ENCODE data around the gene TEX55.

Gene TEX55

DNA sequence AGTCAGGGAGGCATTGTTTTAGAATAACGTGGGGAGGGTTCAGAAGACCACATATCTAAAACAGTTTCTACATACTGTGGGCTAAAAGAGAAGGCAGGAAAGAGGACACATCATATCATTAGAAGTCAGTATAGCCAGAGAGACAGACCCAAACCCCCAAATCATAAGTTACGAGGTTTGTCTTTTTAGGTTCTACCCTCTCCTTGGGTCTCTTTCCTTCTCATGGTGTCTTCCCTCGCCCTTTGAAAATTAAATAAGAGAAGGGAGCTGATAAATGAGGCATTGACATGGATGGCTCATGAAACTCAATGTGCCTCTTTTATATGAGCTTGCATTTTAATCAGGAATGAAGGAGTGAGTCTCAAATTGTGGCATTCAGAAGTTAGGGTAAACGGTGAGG lies 30.8 kb downstream of the TEX55 start:
- no peak overlapping the region for H4K8ac ChIP-seq (ENCODE audit: low read depth, low read length)
- H2BK120ac ChIP-seq (ENCODE audit: low read depth, low read length) = no peak overlapping the region
- H3K14ac ChIP-seq (ENCODE audit: low read length) = no peak overlapping the region
- WGBS, 2 donors (ENCODE audit: extremely low coverage in 2 of 2, insufficient read length in 2 of 2, insufficient replicate concordance in 1 of 2) = no CpG with 5 or more reads among the region's 4 CpGs
- H3K9me3 ChIP-seq (replicated peaks in 1 of 2; ENCODE audit: control insufficient read depth in 2 of 2, insufficient read depth in 1 of 2, low read depth in 1 of 2, low read length in 2 of 2) = no peaks in the 10 kb centered on the region
- H2AFZ ChIP-seq (ENCODE audit: low read length) = no peak overlapping the region
- H3K23ac ChIP-seq (ENCODE audit: low read depth, low read length, poor library complexity) = no peak overlapping the region
- no peak overlapping the region for H3K4ac ChIP-seq (ENCODE audit: low read length)
- no peak overlapping the region for H3K9ac ChIP-seq (ENCODE audit: low read depth, low read length, poor library complexity)
- no peak overlapping the region for H4K91ac ChIP-seq (ENCODE audit: low read depth, low read length, poor library complexity)
- no peak overlapping the region for H3K4me3 ChIP-seq (ENCODE audit: low read length in 2 of 2)
- H3K27ac ChIP-seq (replicated peaks; ENCODE audit: low read length) = no peak overlapping the region
- H3K18ac ChIP-seq (ENCODE audit: low read length) = no peak overlapping the region
- no peak overlapping the region for H2BK5ac ChIP-seq (ENCODE audit: low read length)
- no peak for DNase-seq (ENCODE audit: low spot score)
- no peaks in the 10 kb centered on the region for H3K36me3 ChIP-seq (replicated peaks in 1 of 2; ENCODE audit: control insufficient read depth in 2 of 2, insufficient read depth in 2 of 2, low read length in 2 of 2)
- no peak overlapping the region for H2BK12ac ChIP-seq (ENCODE audit: low read length)
- H3K79me1 ChIP-seq (ENCODE audit: low read depth, low read length) = no peaks in the 10 kb centered on the region
- H2AK5ac ChIP-seq (ENCODE audit: low read depth, low read length) = no peak overlapping the region
- H3K27me3 ChIP-seq (ENCODE audit: control insufficient read depth in 3 of 3, insufficient read depth in 3 of 3, low read depth in 1 of 3, low read length in 3 of 3) = peaks cover 0 to 30% (median 0%) of the 10 kb centered on the region in 3 experiments
- no peak overlapping the region for H3K4me2 ChIP-seq (ENCODE audit: insufficient read depth, low read length, poor library complexity, severe bottlenecking)
- H2BK15ac ChIP-seq (ENCODE audit: low read length) = no peak overlapping the region
- H3K4me1 ChIP-seq (ENCODE audit: control insufficient read depth in 2 of 2, insufficient read depth in 1 of 2, low read depth in 1 of 2, low read length in 2 of 2) = no peaks in the 10 kb centered on the region

DNA sequence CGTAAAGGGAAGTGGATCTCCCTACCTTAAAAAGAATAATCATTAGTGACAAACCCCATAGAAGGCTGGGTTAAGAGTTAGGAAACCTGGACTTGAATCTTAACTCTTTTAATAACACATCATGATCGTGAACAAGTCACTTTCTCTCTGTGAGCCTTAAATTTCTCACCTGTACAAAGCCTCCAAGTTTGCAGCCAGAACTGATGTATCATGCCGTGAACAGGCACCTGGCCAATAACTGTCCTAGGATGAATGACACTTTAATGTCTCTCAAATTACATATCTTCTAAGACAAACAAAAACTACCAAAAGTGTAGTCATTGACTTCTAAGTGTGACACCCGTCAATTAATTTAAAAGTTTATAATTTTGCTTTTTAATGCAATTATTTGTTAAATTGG lies 31.4 kb downstream of the TEX55 start:
- Histone ChIP-seq H4K8ac (ENCODE audit: low read depth, low read length) (no peak overlapping the region), H3K4me1 (ENCODE audit: control insufficient read depth in 2 of 2, insufficient read depth in 1 of 2, low read depth in 1 of 2, low read length in 2 of 2) (no peaks in the 10 kb centered on the region), H2BK5ac (ENCODE audit: low read length) (no peak overlapping the region), H2AK5ac (ENCODE audit: low read depth, low read length) (no peak overlapping the region), H2BK120ac (ENCODE audit: low read depth, low read length) (no peak overlapping the region), H3K9ac (ENCODE audit: low read depth, low read length, poor library complexity) (no peak overlapping the region), H4K91ac (ENCODE audit: low read depth, low read length, poor library complexity) (no peak overlapping the region), H3K36me3 (replicated peaks in 1 of 2; ENCODE audit: control insufficient read depth in 2 of 2, insufficient read depth in 2 of 2, low read length in 2 of 2) (no peaks in the 10 kb centered on the region), H3K4me3 (ENCODE audit: low read length in 2 of 2) (no peak overlapping the region), H3K4me2 (ENCODE audit: insufficient read depth, low read length, poor library complexity, severe bottlenecking) (no peak overlapping the region), H3K23ac (ENCODE audit: low read depth, low read length, poor library complexity) (no peak overlapping the region), H2BK12ac (ENCODE audit: low read length) (no peak overlapping the region), H3K14ac (ENCODE audit: low read length) (no peak overlapping the region), H3K27me3 (ENCODE audit: control insufficient read depth in 3 of 3, insufficient read depth in 3 of 3, low read depth in 1 of 3, low read length in 3 of 3) (peaks cover 0 to 27% (median 0%) of the 10 kb centered on the region in 3 experiments), H2AFZ (ENCODE audit: low read length) (no peak overlapping the region), H3K9me3 (replicated peaks in 1 of 2; ENCODE audit: control insufficient read depth in 2 of 2, insufficient read depth in 1 of 2, low read depth in 1 of 2, low read length in 2 of 2) (no peaks in the 10 kb centered on the region), H3K27ac (replicated peaks; ENCODE audit: low read length) (no peak overlapping the region), H3K4ac (ENCODE audit: low read length) (no peak overlapping the region), H2BK15ac (ENCODE audit: low read length) (no peak overlapping the region), H3K79me1 (ENCODE audit: low read depth, low read length) (no peaks in the 10 kb centered on the region), H3K18ac (ENCODE audit: low read length) (no peak overlapping the region)
- no CpG with 5 or more reads among the region's 4 CpGs for WGBS, 2 donors (ENCODE audit: extremely low coverage in 2 of 2, insufficient read length in 2 of 2, insufficient replicate concordance in 1 of 2)
- no peak for DNase-seq (ENCODE audit: low spot score)

DNA sequence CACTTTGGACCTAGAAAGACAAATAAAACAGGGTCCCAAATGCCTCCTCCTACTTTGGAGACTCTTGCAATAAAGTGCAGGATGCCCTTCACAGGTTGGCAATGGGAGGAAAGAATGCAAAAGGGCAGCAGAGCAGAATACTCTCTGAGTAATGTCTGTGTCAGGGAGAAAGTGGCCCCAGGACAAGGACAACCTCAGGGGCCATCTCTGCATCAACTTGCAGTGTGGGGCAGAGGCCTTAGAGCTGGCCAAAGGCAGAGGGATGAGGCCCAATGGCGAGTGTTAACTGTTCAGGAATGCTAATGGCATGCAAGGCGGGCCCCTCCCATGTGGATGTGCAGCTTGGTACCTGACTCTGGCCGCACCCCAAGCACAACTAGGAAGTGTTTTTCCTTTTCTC lies 35.8 kb downstream of the TEX55 start:
- H3K27me3 ChIP-seq (ENCODE audit: control insufficient read depth in 3 of 3, insufficient read depth in 3 of 3, low read depth in 1 of 3, low read length in 3 of 3) = peaks cover 0 to 1% (median 0%) of the 10 kb centered on the region in 3 experiments
- H2BK120ac ChIP-seq (ENCODE audit: low read depth, low read length) = no peak overlapping the region
- no peak overlapping the region for H3K14ac ChIP-seq (ENCODE audit: low read length)
- H3K4me3 ChIP-seq (ENCODE audit: low read length in 2 of 2) = no peak overlapping the region
- no peak overlapping the region for H2AFZ ChIP-seq (ENCODE audit: low read length)
- no peak overlapping the region for H3K9ac ChIP-seq (ENCODE audit: low read depth, low read length, poor library complexity)
- H4K8ac ChIP-seq (ENCODE audit: low read depth, low read length) = no peak overlapping the region
- H2AK5ac ChIP-seq (ENCODE audit: low read depth, low read length) = no peak overlapping the region
- H3K4ac ChIP-seq (ENCODE audit: low read length) = no peak overlapping the region
- no peak for DNase-seq (ENCODE audit: low spot score)
- no peaks in the 10 kb centered on the region for H3K36me3 ChIP-seq (replicated peaks in 1 of 2; ENCODE audit: control insufficient read depth in 2 of 2, insufficient read depth in 2 of 2, low read length in 2 of 2)
- no peak overlapping the region for H2BK15ac ChIP-seq (ENCODE audit: low read length)
- no CpG with 5 or more reads among the region's 3 CpGs for WGBS, 2 donors (ENCODE audit: extremely low coverage in 2 of 2, insufficient read length in 2 of 2, insufficient replicate concordance in 1 of 2)
- no peaks in the 10 kb centered on the region for H3K79me1 ChIP-seq (ENCODE audit: low read depth, low read length)
- H3K18ac ChIP-seq (ENCODE audit: low read length) = no peak overlapping the region
- no peak overlapping the region for H2BK5ac ChIP-seq (ENCODE audit: low read length)
- H3K27ac ChIP-seq (replicated peaks; ENCODE audit: low read length) = no peak overlapping the region
- no peaks in the 10 kb centered on the region for H3K4me1 ChIP-seq (ENCODE audit: control insufficient read depth in 2 of 2, insufficient read depth in 1 of 2, low read depth in 1 of 2, low read length in 2 of 2)
- no peaks in the 10 kb centered on the region for H3K9me3 ChIP-seq (replicated peaks in 1 of 2; ENCODE audit: control insufficient read depth in 2 of 2, insufficient read depth in 1 of 2, low read depth in 1 of 2, low read length in 2 of 2)
- no peak overlapping the region for H2BK12ac ChIP-seq (ENCODE audit: low read length)
- H4K91ac ChIP-seq (ENCODE audit: low read depth, low read length, poor library complexity) = no peak overlapping the region
- no peak overlapping the region for H3K23ac ChIP-seq (ENCODE audit: low read depth, low read length, poor library complexity)
- no peak overlapping the region for H3K4me2 ChIP-seq (ENCODE audit: insufficient read depth, low read length, poor library complexity, severe bottlenecking)

GRCh38 chr3:119184111-119184510 lies 38.1 kb downstream of the TEX55 start:
- Histone ChIP-seq H3K18ac (ENCODE audit: low read length) (no peak overlapping the region), H2BK12ac (ENCODE audit: low read length) (no peak overlapping the region), H2BK15ac (ENCODE audit: low read length) (no peak overlapping the region), H2BK5ac (ENCODE audit: low read length) (no peak overlapping the region), H3K9me3 (replicated peaks in 1 of 2; ENCODE audit: control insufficient read depth in 2 of 2, insufficient read depth in 1 of 2, low read depth in 1 of 2, low read length in 2 of 2) (no peaks in the 10 kb centered on the region), H3K14ac (ENCODE audit: low read length) (no peak overlapping the region), H3K4me2 (ENCODE audit: insufficient read depth, low read length, poor library complexity, severe bottlenecking) (no peak overlapping the region), H2AK5ac (ENCODE audit: low read depth, low read length) (no peak overlapping the region), H3K27me3 (ENCODE audit: control insufficient read depth in 3 of 3, insufficient read depth in 3 of 3, low read depth in 1 of 3, low read length in 3 of 3) (peaks cover 0 to 3% (median 0%) of the 10 kb centered on the region in 3 experiments), H3K9ac (ENCODE audit: low read depth, low read length, poor library complexity) (no peak overlapping the region), H3K36me3 (replicated peaks in 1 of 2; ENCODE audit: control insufficient read depth in 2 of 2, insufficient read depth in 2 of 2, low read length in 2 of 2) (no peaks in the 10 kb centered on the region), H4K91ac (ENCODE audit: low read depth, low read length, poor library complexity) (no peak overlapping the region), H4K8ac (ENCODE audit: low read depth, low read length) (no peak overlapping the region), H3K4me1 (ENCODE audit: control insufficient read depth in 2 of 2, insufficient read depth in 1 of 2, low read depth in 1 of 2, low read length in 2 of 2) (no peaks in the 10 kb centered on the region), H2AFZ (ENCODE audit: low read length) (no peak overlapping the region), H3K27ac (replicated peaks; ENCODE audit: low read length) (no peak overlapping the region), H3K4me3 (ENCODE audit: low read length in 2 of 2) (no peak overlapping the region), H3K79me1 (ENCODE audit: low read depth, low read length) (no peaks in the 10 kb centered on the region), H3K4ac (ENCODE audit: low read length) (no peak overlapping the region), H2BK120ac (ENCODE audit: low read depth, low read length) (no peak overlapping the region), H3K23ac (ENCODE audit: low read depth, low read length, poor library complexity) (no peak overlapping the region)
- no peak for DNase-seq (ENCODE audit: low spot score)
- WGBS, 2 donors (ENCODE audit: extremely low coverage in 2 of 2, insufficient read length in 2 of 2, insufficient replicate concordance in 1 of 2) = no CpG with 5 or more reads among the region's 9 CpGs

Data from neuronal stem cell (in vitro differentiated cells).